Jurkat, Clone E6-1 (cell line): ENCODE measurements around the gene PRDM15.

Experiments used
- DNase-seq: peaks from one replicate; pipeline ENCODE4 v3.0.0-alpha.2; 2011; ENCODE audit warnings: low read depth, low spot score
- H3K4me3 ChIP-seq: 2 replicates; pipeline ENCODE4 v1.5.1; 2011; ENCODE audit warnings: mild to moderate bottlenecking, low read length, control low read depth, moderate library complexity

The PRDM15 gene

DNA sequence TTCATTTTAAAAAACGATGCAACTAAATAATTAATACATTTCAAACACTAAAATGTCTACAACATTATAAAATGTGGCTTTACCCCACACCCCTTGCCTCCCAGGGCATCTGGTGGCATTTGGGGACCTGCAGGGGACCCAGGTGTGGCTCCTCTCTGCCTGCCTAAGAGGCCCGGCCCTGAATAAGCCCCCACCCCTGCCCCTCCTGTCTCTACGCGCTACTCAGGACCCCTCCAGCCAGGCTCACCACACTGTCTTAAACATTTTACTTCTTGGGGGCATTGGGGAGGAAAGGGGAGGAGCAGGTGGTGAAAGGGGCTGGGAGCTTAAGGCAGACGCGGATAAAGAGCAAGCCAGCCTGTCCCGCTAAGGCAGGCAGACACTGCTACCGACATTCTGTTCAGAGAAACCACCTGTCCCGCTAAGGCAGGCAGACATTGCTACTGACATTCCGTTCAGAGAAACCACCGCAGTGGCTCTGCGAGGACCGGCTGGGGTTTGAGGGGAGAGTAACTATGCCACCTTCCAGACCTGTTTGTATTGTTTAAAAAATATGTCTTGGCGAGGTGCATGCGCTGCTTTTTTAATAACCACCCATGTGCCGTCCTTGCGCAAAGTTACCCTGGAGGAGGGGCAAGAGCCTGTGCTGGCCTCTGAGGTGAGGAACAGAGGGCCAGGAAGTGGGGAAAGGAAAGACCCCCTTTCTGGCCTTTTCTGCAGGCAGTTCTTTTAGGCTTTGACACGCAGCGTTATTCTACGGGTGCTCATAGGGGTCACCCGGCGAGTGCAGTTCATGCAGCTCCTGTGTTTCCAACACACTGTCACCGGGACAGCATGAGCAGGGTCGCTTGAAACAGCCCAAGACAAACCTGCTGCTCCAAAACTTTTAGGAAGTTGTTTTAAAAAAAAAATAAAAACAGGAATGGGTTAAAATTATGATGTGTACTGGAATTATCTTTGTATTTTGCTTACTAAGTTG, 61.0 kb downstream of the PRDM15 start:
- no peak overlapping the region for H3K4me3 ChIP-seq
- DNase-seq = peak; percentile 48

DNA sequence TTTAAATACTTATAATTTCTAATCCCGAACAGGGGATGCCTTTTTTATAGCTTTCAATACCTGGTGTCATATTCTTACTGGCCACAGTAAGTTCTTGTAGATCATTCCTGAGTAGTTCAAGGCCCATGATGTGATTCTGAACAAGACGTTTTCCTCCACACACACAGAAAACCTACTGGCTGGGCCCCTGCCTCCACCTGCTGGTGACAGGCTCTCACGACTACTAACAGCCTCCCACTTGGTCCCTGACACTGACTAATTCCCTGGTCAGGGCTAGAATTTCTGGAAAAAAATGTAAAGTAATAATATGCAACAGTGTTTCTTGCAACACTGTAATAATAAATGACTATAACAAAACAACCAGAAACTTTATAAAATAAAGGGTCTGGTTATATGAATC, 61.9 kb downstream of the PRDM15 start:
- no peak overlapping the region for H3K4me3 ChIP-seq
- DNase-seq = peak; percentile 55

DNA sequence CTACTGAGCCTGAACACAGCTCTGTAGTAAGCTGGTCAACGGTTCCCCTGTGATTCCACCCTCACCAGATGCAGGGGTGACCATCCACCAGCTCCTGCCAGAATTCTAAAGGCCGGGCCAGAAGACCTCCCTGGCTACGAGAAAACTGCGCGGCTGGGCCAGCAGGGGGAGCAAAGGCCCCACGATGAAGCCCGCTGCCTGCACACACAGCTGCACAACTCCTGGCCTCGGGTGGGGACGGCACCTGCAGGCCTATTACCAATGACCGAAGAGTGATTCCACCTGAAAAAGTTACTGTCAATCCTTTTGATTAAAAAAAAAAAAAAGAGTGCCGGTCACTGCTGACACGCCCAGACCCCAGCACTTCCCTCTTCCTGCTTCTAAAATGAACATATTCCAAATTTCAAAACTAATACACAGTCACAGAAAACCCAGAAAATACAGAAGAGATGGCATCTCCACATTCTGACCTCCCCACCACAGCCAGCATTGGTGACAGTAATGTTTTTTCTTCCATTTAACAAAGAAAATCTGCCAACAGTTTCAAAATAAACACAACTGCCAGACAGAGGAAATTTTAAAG, 62.5 kb downstream of the PRDM15 start:
- H3K4me3 ChIP-seq = no peak overlapping the region
- peak; percentile 27 for DNase-seq

DNA sequence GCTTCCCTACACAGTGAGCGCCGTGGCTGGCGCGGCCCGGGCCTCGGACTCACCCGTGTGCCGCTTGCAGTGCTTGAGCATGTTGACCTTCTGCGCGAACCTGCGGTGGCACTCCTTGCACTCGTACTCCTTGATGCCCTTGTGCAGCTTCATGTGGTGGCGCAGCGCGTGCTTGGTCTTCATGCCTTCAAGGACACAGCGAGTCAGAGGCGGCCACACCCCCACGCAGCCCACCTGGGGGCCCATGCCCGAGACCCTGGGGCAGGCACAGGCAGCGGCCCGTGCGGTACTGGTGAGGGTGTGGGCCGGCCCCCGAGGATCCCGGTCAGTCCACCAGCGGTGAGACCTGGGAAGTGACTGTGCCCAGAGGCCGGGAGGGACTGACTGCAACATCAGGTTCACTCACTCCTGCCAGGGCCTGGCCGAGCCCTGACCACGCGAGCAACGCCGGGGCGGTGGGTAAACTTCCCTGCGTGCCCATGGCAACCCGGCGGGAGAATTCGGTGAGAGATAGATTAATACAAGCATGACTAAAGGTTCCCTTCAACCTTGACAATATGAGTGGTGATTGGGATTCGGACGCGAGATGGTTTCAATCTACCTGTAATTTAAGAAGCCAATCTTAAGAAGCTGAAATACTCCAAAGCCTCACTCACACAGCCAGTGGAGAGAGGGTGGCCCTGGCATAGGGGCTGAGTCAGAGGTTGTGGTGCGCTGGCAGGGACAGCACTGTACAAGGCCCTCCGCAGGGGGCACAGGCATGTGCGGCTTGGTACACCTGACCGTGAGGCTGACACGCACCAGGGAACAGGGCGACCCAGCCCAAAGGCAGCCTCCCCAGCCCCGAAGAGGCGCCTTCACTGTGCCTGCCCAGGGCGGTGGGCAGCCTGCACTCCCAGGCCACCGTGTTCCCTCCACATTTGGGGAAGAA, 63.2 kb downstream of the PRDM15 start:
- DNase-seq = no peak
- H3K4me3 ChIP-seq = no peak overlapping the region

DNA sequence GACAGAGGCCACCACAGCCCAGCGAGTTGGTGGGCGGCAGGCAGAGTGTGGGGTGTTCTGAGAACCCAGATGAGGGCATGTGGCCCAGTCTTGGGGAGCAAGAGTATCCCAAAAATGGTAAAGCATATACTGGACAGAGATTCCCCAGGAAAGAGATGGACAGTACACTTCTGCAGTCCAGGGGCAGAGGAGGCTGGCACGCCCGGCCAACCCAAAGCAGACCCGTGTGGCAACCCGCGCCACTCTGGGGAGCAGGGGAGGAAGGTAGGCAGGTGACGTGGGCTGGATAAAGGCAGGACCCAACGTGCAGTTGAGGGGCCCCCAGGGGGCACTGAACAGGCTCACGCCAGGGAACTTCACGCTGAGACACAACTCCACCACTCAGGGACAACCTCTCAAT, 65.9 kb downstream of the PRDM15 start:
- no peak overlapping the region for H3K4me3 ChIP-seq
- no peak for DNase-seq

DNA sequence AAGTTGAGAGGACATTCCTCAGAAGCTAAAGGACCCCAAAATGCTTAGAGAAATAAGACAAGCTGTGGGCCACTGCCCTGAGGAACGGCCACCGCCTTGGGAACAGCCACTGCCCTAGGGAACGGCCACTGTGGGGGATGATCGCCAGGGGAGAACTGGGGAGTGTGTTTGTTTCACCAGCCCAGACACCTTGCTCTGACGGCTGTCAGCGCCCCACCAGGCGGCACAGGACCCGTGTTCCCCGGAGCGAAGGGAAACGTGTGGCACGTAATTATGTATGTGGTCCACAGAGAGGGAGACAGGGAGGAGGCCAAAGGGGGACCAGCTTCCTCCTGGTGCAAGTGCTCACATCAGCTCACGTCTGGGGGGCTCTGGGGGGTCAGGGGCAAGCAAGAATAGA, 66.5 kb downstream of the PRDM15 start:
- DNase-seq = no peak

DNA sequence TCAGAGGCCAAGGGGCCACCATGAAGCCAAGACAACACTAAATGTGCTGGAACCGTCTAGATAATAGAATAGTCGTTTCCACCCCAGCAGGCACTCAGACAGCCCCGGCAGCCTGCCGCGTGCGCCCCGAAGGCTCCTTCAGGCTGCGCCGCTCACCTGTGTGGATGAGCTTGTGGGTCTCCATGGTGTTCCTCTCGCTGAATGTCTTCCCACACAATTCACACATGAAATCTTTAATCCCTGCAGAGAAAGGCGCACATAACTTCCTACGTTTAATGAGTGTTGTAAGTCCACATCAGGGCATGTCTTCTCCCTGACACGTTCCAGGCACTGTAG, 68.6 kb downstream of the PRDM15 start:
- H3K4me3 ChIP-seq = no peak overlapping the region

More for the DNA sequence above, 66.5 kb downstream of the PRDM15 start:
- no peak overlapping the region for H3K4me3 ChIP-seq

DNA sequence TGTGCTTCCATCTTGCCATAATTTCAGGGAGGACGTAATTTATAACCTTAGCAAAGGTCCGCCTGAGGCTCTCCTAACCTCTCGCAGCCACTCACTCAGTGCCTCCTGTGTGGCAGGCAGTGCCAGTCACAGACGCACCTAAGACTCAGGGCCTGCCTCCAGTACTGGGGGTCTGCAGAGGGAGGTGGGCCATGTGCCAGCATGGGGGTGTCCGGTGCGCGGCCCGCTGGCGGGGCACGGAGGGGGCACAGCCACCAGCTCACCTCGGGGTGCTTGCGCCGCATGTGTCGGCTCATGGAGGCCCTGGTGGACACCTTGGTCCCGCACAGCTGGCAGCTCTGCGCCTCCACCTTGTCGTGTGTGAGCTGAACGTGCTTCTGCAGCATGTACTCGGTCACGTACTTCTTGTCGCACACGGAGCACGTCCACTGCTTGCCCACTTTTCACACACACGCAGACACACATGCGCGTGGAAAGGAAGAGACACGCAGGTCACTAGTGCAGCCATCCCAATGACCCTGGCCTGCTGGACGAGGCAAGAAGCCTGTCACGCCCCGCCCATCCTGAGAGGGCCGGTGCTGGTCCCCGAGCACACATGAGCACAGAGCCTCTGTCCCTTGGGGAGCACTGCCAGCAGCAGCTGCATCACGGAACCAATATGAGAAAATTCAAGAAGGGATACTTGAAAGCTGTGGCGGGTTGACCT, 69.1 kb downstream of the PRDM15 start:
- no peak overlapping the region for H3K4me3 ChIP-seq
- DNase-seq = no peak

More for the DNA sequence above, 68.6 kb downstream of the PRDM15 start:
- no peak for DNase-seq

DNA sequence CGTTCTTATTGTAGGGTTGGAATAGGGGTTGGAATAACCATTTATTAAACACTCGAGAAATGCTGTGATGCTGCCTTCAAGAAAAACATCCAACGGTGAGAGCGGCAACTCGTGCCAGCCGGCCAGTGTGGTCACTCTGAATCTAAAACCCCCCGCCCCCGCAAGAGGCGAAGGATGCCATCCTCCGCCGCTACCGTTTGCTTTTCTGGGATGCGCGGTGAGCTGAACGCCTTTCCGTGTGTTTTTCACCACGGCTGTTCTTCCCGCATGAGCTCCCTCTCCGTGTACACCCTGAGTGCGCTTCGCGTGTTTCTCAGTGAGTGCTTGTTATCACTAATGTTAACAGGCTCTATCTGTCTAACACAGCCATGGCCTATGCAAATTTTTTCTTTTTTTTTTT, 70.3 kb downstream of the PRDM15 start:
- no peak overlapping the region for H3K4me3 ChIP-seq
- no peak for DNase-seq

DNA sequence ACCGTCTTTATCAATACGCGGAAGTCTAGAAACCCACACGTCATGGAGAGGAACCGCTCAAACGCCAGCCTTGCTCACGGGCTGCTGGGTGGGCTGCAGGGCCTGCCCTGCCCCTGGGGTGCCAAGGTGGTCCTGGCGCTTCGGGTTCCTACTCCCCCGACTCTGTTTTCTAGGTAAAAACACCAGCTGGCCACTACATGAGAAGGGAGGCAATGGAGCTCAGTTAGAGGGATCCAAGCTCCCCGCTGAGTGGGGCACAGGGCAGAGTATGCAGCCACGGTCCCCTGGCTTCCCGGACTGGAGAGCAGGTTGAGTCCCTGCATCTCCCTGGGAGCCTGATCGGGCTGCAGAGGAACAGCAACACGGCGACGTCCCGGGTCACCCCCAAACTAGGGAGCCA, 71.0 kb downstream of the PRDM15 start:
- H3K4me3 ChIP-seq = no peak overlapping the region
- DNase-seq = no peak

DNA sequence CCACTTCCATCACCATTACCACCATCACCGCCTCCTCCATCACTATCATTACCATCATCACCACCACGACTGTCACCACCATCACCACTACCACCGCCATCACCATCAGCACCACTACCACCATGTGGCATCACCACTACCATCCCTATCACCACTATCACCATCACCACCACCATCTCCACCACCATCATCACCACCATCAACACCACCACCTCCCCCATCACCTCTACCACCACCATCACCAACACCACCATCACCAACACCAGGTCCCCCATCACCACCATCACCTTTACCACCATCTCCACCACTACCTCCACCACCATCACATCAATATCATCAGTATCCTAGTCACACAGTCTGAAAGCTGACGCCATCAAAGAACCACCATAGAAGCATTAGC, 72.4 kb downstream of the PRDM15 start:
- no peak overlapping the region for H3K4me3 ChIP-seq
- DNase-seq = no peak

DNA sequence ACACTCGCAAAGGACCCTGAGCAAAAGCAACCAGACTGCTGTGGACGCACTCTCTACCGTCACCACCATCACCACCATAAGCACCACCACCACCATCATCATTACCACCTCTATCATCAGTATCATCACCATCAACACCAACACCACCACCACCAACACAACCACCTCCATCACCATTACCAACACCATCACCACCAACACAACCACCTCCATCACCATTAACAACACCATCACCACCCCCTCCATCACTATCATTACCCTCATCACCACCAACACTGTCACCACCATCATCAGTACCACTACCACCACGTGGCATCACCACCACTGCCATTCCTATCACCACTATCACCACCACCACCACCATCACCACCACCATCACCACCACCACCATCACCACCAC, 73.5 kb downstream of the PRDM15 start:
- DNase-seq = no peak
- no peak overlapping the region for H3K4me3 ChIP-seq

DNA sequence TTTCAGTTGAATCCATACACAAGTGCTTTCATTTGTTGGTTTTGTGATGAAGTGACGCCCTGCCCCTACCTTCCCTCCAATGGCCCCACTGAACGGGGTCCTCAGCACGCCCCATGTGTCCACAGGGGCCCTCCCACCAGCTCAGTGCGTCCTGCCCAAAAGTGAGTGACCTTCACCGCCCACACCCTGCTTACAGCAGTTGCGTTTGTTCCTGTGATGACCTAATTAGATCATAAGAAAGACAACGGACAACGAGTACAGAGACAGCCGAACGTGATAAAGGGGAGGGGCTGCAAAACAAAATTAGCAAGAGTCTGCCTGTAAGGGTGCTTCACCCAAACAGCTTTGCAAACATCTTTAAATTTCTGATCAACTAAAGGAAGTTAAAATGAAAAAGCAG, 74.1 kb downstream of the PRDM15 start:
- no peak overlapping the region for H3K4me3 ChIP-seq
- no peak for DNase-seq

DNA sequence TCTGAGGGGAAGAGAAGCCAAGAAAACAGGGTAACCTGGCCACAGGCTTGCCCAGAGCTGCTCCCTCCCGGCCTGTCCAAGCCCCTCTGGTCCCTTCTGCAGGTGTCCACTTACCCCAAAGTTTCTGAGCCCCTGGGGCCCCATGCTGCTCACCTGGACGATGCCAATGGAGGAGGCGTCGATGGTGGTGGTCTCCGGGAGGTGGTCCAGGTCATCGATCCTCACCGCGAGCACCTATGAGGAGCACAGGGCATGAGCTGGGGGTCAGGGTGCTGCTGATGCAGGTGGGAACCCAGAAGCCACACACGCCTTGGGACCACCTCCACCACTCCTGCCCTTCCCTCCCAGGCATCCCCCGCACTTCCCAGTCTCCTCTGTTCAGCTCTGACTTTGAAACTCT, 74.8 kb downstream of the PRDM15 start:
- H3K4me3 ChIP-seq = no peak overlapping the region
- DNase-seq = no peak

DNA sequence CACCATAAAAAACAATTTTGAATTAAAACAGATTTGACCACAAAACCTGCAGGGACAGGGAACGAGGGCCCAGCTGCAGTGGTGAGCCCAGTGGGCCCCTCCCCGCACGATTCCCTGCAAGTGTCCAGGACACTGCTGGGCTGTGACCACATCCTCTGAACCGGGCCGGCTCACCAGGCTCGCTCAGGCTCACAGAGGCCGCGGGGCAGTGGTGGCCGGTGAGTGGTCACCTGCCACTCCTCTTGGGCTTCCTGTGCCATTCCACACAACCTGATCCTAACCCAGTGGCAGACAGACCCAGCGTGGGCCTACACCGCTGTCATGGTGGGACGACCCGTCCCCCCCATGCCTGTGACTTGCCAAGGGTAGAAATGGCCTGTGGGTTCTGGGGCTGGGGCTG, 75.8 kb downstream of the PRDM15 start:
- DNase-seq = no peak
- H3K4me3 ChIP-seq = no peak overlapping the region

DNA sequence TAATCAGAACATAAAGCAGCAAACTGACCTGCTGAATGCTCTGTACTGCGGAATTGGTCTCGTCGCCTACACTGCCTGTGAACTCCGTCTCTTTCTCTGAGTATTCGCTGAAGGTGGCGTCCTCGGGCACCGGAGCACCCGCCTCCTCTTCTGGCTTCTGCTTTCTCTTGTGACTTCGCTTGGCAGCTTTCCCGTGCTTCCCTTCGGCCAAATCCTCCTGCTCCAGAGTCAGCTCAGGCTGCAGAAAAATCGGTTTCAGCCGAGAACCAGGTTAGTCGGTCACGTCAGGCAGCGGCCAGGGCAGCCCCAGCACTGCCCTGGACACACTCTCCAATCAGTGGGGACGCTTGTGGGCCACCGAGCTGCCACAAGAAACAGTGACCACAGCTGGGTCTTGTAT, 76.5 kb downstream of the PRDM15 start:
- no peak overlapping the region for H3K4me3 ChIP-seq
- no peak for DNase-seq

DNA sequence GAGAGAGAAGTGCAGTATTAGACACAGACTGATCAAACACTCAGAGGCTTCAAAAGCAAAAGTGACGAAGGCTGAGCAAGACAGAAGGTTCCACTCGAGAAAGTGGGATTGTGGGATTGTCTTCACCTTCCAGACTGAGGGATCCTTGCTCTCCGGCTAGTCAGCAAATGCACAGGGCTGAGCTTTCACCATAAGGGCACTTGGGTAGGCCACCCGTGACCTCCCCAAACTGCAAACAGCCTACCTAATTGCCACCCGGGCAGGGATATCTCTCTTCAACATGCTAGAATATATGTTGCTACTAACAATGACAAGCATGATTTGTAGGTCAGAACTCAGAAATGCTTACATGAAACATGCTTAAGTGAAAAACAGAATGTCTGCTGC, 77.0 kb downstream of the PRDM15 start:
- H3K4me3 ChIP-seq = no peak overlapping the region
- DNase-seq = no peak

DNA sequence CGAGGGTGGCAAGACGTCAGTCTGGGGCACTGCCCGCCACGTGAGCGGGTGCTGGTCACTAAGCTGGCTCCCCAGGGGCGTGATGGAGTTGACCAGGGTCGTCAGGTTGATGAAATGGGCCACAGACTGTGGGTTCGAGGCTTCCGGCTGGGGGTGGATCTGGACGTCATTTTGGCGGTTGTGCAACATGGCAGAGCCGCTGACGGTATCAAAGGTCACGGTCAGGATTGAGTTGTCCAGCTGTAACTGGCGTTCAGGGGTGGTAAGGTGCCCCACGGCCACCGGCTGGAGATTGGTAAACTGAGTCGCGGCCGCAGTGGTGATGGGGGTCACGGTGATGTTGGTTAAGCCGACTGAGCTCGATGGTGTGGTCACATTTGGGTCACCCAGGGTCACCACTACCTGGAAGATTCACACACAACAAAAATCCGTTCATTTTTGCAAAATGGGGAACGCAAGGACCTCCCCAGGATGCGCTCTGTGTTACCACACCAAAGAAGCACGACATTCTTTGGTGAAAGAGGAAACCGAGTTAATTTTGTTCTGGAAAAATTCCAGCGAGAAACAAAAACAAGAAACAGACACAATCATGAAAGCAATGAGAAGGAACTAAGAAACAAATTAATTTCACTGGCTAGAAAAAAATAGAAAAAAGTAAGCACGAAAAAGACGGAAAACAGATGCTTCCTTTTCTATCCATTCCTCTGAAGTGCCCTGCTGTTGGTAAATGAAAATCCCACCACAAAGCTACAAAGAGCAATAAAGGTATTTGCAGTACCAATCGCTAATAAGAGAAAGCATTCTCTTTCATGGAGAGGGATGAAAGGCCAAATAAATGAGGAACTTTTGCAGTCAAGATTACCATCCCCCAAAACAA, 77.6 kb downstream of the PRDM15 start:
- DNase-seq = no peak
- H3K4me3 ChIP-seq = no peak overlapping the region
